ENCODE measurements around the gene COL4A5. TPM values are rescaled to one million over a fixed set of nuclear protein-coding genes. Genes with fewer than 3 reads are reported as not detected.

Gene COL4A5
- total RNA-seq, 1 experiment from 2014 or later, result 8.3 TPM

GRCh38 chrX:108527724-108528123 lies 88.1 kb downstream of the COL4A5 start:
- no peak for DNase-seq (ENCODE audit: low read depth, low spot score)
- Histone ChIP-seq H3K27ac (ENCODE audit: low read length) (no peak overlapping the region), H3K4me3 (ENCODE audit: low read depth in 2 of 2, low read length in 2 of 2) (no peak overlapping the region), H3K27me3 (ENCODE audit: control insufficient read depth, insufficient read depth, low read length) (no peaks in the 10 kb centered on the region), H3K4me1 (ENCODE audit: control insufficient read depth, insufficient read depth, low read length) (no peaks in the 10 kb centered on the region), H3K36me3 (ENCODE audit: control insufficient read depth, insufficient read depth, low read length) (no peaks in the 10 kb centered on the region), H3K9me3 (ENCODE audit: control insufficient read depth, insufficient read depth, low read depth, low read length) (no peaks in the 10 kb centered on the region)
- no TSS peak for BruUV-seq (replicated peaks)
- ChIA-PET POLR2A (no interaction called here), CTCF (no interaction called here)
- in situ Hi-C loops (cut with HindIII; ENCODE audit: low pct_unique_long_range_greater_than_20kb, low sequenced_read_pairs) (no loop called here), intact Hi-C loops (cut with micrococcal nuclease; ENCODE audit: unreplicated experiment) (no loop called here)
- TF ChIP-seq SIN3A (IDR thresholded peaks at IDR 0.05; ENCODE audit: borderline replicate concordance, insufficient read depth, low read depth, low read length), result no peak
- no peak for TF ChIP-seq REST (IDR thresholded peaks at IDR 0.05; ENCODE audit: insufficient read depth in 1 of 2, low read depth in 2 of 2, low read length in 1 of 2)
- TF ChIP-seq, protein P1, sequence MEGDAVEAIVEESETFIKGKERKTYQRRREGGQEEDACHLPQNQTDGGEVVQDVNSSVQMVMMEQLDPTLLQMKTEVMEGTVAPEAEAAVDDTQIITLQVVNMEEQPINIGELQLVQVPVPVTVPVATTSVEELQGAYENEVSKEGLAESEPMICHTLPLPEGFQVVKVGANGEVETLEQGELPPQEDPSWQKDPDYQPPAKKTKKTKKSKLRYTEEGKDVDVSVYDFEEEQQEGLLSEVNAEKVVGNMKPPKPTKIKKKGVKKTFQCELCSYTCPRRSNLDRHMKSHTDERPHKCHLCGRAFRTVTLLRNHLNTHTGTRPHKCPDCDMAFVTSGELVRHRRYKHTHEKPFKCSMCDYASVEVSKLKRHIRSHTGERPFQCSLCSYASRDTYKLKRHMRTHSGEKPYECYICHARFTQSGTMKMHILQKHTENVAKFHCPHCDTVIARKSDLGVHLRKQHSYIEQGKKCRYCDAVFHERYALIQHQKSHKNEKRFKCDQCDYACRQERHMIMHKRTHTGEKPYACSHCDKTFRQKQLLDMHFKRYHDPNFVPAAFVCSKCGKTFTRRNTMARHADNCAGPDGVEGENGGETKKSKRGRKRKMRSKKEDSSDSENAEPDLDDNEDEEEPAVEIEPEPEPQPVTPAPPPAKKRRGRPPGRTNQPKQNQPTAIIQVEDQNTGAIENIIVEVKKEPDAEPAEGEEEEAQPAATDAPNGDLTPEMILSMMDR (IDR thresholded peaks at IDR 0.05), result no peak
- TF ChIP-seq TCF7L2 (IDR thresholded peaks at IDR 0.05; ENCODE audit: low read depth, low read length), result no peak
- no peak for TF ChIP-seq POLR2AphosphoS5 (IDR thresholded peaks at IDR 0.05; ENCODE audit: low read depth, low read length)
- ATAC-seq, result no peak

DNA sequence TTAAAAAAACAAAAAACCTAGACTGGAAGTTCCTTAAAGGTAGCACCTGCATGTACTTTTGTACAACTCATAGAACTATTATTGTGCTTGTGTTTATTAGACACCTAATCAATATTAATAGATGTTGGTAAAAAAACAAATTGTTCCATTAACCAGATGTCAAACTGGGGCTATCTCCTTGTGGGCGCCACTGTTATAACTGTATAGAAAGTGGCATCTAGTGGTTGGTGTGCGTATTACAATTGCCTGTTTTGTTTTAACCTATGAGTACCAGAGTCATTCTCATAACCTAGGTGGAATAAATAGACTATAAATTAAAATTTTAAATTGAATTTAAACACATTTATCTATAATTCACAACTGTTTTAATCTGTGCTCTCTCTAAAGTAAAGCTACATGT lies 97.4 kb downstream of the COL4A5 start:
- no peaks in the 10 kb centered on the region for H3K4me1 ChIP-seq (ENCODE audit: control insufficient read depth, insufficient read depth, low read length)
- POLR2A ChIA-PET, result no interaction called here
- DNase-seq (ENCODE audit: low read depth, low spot score) (peak; percentile 10), ATAC-seq (no peak; the same call in 1 of the 2 replicates)
- no TSS peak for BruUV-seq (replicated peaks)
- TF ChIP-seq REST (IDR thresholded peaks at IDR 0.05; ENCODE audit: insufficient read depth in 1 of 2, low read depth in 2 of 2, low read length in 1 of 2), result no peak
- TF ChIP-seq, protein P1 (IDR thresholded peaks at IDR 0.05), result peak; percentile 70; the same call in 1 of the 2 replicates
- no peaks in the 10 kb centered on the region for H3K9me3 ChIP-seq (ENCODE audit: control insufficient read depth, insufficient read depth, low read depth, low read length)
- no peaks in the 10 kb centered on the region for H3K27me3 ChIP-seq (ENCODE audit: control insufficient read depth, insufficient read depth, low read length)
- CTCF ChIA-PET, result interaction anchor here (0.7 to 1.0 kb wide), 3 partner anchors 312 to 372 kb away, joined by 3 to 7 read pairs (median 3); no protein-coding TSS in a partner anchor
- intact Hi-C loops (cut with micrococcal nuclease; ENCODE audit: unreplicated experiment) (loop anchor here (2.0 to 5.0 kb wide), 2 partner anchors 230 to 312 kb away; no protein-coding TSS in a partner anchor), in situ Hi-C loops (cut with HindIII; ENCODE audit: low pct_unique_long_range_greater_than_20kb, low sequenced_read_pairs) (no loop called here)
- H3K36me3 ChIP-seq (ENCODE audit: control insufficient read depth, insufficient read depth, low read length), result no peaks in the 10 kb centered on the region
- H3K4me3 ChIP-seq (ENCODE audit: low read depth in 2 of 2, low read length in 2 of 2), result no peak overlapping the region
- no peak overlapping the region for H3K27ac ChIP-seq (ENCODE audit: low read length)
